Measurements from ENCODE around the gene AKR7A3. TPM values are rescaled to one million over a fixed set of nuclear protein-coding genes. Genes with fewer than 3 reads are reported as not detected.

Gene AKR7A3
- total and polyA plus RNA-seq, 9 of the 15 experiments (the other 6 are each of a cell fraction or from before 2014, with no cell fraction given) = 0.04 to 1.5 (median 0.44) TPM; not detected in 1

DNA sequence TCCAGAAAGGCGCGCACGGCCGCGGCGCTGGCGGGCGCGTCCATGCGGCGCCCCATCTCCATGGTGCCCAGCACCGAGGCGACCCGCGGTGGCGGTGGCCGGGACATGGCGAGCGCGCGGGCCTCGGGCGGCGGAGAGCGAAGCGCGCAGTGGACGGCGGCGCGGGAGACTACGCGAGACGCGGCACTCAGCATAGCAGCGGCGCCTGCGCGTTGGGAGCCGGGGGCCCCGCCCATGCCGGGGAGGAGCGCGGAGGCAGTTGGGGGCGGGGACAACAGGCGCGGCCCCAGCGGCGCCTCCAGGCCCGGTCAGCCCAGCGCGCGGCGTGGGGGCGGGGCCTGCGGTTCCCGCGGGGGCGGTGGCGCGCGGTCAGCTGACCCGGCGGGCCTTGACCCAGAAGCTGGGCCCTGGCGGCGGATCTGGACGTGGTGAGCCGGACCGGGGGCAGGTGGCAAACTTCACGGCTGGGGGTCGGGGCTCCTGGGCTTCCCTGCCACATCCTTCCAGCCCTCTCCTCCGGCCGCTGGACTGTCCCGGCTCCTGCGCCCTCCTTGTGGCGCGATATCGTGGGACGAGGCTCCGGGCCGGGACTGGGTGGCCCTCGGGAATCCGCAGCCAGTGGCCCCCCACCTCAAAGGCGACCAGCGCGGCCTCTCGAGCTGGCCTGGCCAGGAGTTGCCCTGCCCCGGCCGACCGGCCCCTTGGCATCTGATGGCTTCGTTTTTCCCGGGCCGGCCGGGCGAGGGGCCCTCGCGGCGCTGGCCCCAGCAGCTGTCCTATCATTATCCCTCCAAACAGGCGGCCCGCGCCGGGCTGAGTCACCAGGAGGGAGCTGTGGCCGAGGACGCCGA is 23.6 kb upstream of the AKR7A3 start, which contains the start of the genes AKR7A2 and SLC66A1 (continued):
- TF ChIP-seq HNRNPH1 (optimal IDR thresholded peaks at IDR 0.05; ENCODE audit: low read depth, low read length) (no peak), ZNF778 (CRISPR knock-in tag; IDR thresholded peaks at IDR 0.05) (no peak), MYC (IDR thresholded peaks at IDR 0.05; ENCODE audit: low read depth, low read length) (peak; percentile 67), MYC (CRISPR knock-in tag; IDR thresholded peaks at IDR 0.05; ENCODE audit: borderline replicate concordance, low read depth) (peak; percentile 88; the same call in 1 of the 2 replicates), SAFB (IDR thresholded peaks at IDR 0.05; ENCODE audit: borderline replicate concordance, low read depth, low read length) (peak; percentile 46), ZNF436 (CRISPR knock-in tag; IDR thresholded peaks at IDR 0.05) (no peak), ILF3 (IDR thresholded peaks at IDR 0.05; ENCODE audit: borderline replicate concordance) (no peak; the same call in 1 of the 2 replicates), ZC3H4 (CRISPR knock-in tag; IDR thresholded peaks at IDR 0.05; ENCODE audit: borderline replicate concordance) (no peak), ZNF507 (tag; conservative IDR thresholded peaks at IDR 0.05) (no peak), KDM2B (CRISPR knock-in tag; IDR thresholded peaks at IDR 0.05) (no peak; the same call in 1 of the 2 replicates), TCFL5 (CRISPR knock-in tag; conservative IDR thresholded peaks at IDR 0.05) (no peak), SIN3A (IDR thresholded peaks at IDR 0.05; ENCODE audit: borderline replicate concordance in 2 of 2, control insufficient read depth in 1 of 2, low read depth in 2 of 2, low read length in 2 of 2) (peak; percentile 75 to 91; a peak in 3 of 4 replicates), WHSC1 (IDR thresholded peaks at IDR 0.05; ENCODE audit: low read length) (no peak), LCOR (CRISPR knock-in tag; IDR thresholded peaks at IDR 0.05) (peak; percentile 93; the same call in 1 of the 2 replicates), TRIM24 (IDR thresholded peaks at IDR 0.05) (no peak; a peak in 1 of 4 replicates), CBFA2T3 (IDR thresholded peaks at IDR 0.05) (peak; percentile 84)
- TF ChIP-seq, protein P1, sequence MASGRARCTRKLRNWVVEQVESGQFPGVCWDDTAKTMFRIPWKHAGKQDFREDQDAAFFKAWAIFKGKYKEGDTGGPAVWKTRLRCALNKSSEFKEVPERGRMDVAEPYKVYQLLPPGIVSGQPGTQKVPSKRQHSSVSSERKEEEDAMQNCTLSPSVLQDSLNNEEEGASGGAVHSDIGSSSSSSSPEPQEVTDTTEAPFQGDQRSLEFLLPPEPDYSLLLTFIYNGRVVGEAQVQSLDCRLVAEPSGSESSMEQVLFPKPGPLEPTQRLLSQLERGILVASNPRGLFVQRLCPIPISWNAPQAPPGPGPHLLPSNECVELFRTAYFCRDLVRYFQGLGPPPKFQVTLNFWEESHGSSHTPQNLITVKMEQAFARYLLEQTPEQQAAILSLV (tag; IDR thresholded peaks at IDR 0.05) = no peak
- TF ChIP-seq, protein P2, sequence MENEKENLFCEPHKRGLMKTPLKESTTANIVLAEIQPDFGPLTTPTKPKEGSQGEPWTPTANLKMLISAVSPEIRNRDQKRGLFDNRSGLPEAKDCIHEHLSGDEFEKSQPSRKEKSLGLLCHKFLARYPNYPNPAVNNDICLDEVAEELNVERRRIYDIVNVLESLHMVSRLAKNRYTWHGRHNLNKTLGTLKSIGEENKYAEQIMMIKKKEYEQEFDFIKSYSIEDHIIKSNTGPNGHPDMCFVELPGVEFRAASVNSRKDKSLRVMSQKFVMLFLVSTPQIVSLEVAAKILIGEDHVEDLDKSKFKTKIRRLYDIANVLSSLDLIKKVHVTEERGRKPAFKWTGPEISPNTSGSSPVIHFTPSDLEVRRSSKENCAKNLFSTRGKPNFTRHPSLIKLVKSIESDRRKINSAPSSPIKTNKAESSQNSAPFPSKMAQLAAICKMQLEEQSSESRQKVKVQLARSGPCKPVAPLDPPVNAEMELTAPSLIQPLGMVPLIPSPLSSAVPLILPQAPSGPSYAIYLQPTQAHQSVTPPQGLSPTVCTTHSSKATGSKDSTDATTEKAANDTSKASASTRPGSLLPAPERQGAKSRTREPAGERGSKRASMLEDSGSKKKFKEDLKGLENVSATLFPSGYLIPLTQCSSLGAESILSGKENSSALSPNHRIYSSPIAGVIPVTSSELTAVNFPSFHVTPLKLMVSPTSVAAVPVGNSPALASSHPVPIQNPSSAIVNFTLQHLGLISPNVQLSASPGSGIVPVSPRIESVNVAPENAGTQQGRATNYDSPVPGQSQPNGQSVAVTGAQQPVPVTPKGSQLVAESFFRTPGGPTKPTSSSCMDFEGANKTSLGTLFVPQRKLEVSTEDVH (IDR thresholded peaks at IDR 0.05; ENCODE audit: low read depth, partially characterized antibody) = no peak

All from K562 (cell line).